Measurements from ENCODE around the gene POLR3B.
"Not testable (repeated sequence)": the region's sequence is repeated elsewhere in the genome, so short reads cannot be mapped to it uniquely, and the experiment has no call there.

POLR3B gene

GRCh38 chr12:106455111-106455510, 97.6 kb downstream of the POLR3B start:
- peaks cover 20% of the 10 kb centered on the region for H3K36me3 Mint-ChIP-seq
- no peak for ATAC-seq

GRCh38 chr12:106459124-106459523, 101.6 kb downstream of the POLR3B start:
- H3K4me3 Mint-ChIP-seq, result no peak overlapping the region
- no peak overlapping the region for H3K27ac Mint-ChIP-seq
- ATAC-seq, result peak; percentile 72
- H3K36me3 Mint-ChIP-seq, result peaks cover 19% of the 10 kb centered on the region
- no peak for DNase-seq (ENCODE audit: low spot score in 2 of 2)
- no peaks in the 10 kb centered on the region for H3K9me3 Mint-ChIP-seq
- peaks cover 31% of the 10 kb centered on the region for H3K4me1 Mint-ChIP-seq

More at GRCh38 chr12:106455111-106455510, 97.6 kb downstream of the POLR3B start:
- DNase-seq (ENCODE audit: low spot score in 2 of 2), result no peak
- H3K4me1 Mint-ChIP-seq, result peaks cover 13% of the 10 kb centered on the region
- no peak overlapping the region for H3K4me3 Mint-ChIP-seq
- H3K27ac Mint-ChIP-seq, result no peak overlapping the region
- H3K9me3 Mint-ChIP-seq, result no peaks in the 10 kb centered on the region

GRCh38 chr12:106459534-106459933, 102.0 kb downstream of the POLR3B start:
- Mint-ChIP-seq H3K9me3 (no peaks in the 10 kb centered on the region), H3K36me3 (peaks cover 19% of the 10 kb centered on the region), H3K4me3 (no peak overlapping the region), H3K4me1 (peaks cover 31% of the 10 kb centered on the region), H3K27ac (no peak overlapping the region)
- no peak for DNase-seq (ENCODE audit: low spot score in 2 of 2)
- ATAC-seq, result no peak

- H3K9me3 Mint-ChIP-seq, result no peaks in the 10 kb centered on the region
- no peak for DNase-seq (ENCODE audit: low spot score in 2 of 2)
- H3K4me3 Mint-ChIP-seq, result no peak overlapping the region
- H3K27ac Mint-ChIP-seq, result peak overlapping the region; percentile 1
- ATAC-seq, result peak; percentile 20
- peaks cover 7% of the 10 kb centered on the region for H3K36me3 Mint-ChIP-seq
- H3K4me1 Mint-ChIP-seq, result peaks cover 31% of the 10 kb centered on the region
These were observed 104.2 kb downstream of the POLR3B start for GRCh38 chr12:106461730-106462129.

GRCh38 chr12:106465605-106466004, 108.1 kb downstream of the POLR3B start:
- not testable (repeated sequence) for H3K27ac Mint-ChIP-seq; H3K9me3 Mint-ChIP-seq; H3K4me3 Mint-ChIP-seq; ATAC-seq; H3K36me3 Mint-ChIP-seq; DNase-seq (ENCODE audit: low spot score in 2 of 2)
- peaks cover 27% of the 10 kb centered on the region for H3K4me1 Mint-ChIP-seq

GRCh38 chr12:106475662-106476061, 118.1 kb downstream of the POLR3B start:
- H3K4me3 Mint-ChIP-seq; H3K4me1 Mint-ChIP-seq; H3K9me3 Mint-ChIP-seq; H3K27ac Mint-ChIP-seq; DNase-seq (ENCODE audit: low spot score in 2 of 2); H3K36me3 Mint-ChIP-seq; ATAC-seq: not testable (repeated sequence)

GRCh38 chr12:106477627-106478026, 120.1 kb downstream of the POLR3B start:
- not testable (repeated sequence) for DNase-seq (ENCODE audit: low spot score in 2 of 2); H3K36me3 Mint-ChIP-seq; H3K27ac Mint-ChIP-seq; H3K4me3 Mint-ChIP-seq; ATAC-seq; H3K4me1 Mint-ChIP-seq; H3K9me3 Mint-ChIP-seq

- H3K9me3 Mint-ChIP-seq, result no peaks in the 10 kb centered on the region
- no peak overlapping the region for H3K4me3 Mint-ChIP-seq
- ATAC-seq (no peak), DNase-seq (ENCODE audit: low spot score in 2 of 2) (no peak)
- H3K36me3 Mint-ChIP-seq, result no peaks in the 10 kb centered on the region
- no peak overlapping the region for H3K27ac Mint-ChIP-seq
- no peaks in the 10 kb centered on the region for H3K4me1 Mint-ChIP-seq
These were observed 122.7 kb downstream of the POLR3B start for GRCh38 chr12:106480251-106480650.

- Mint-ChIP-seq H3K4me1 (no peaks in the 10 kb centered on the region), H3K36me3 (no peaks in the 10 kb centered on the region), H3K4me3 (no peak overlapping the region), H3K9me3 (no peaks in the 10 kb centered on the region), H3K27ac (no peak overlapping the region)
- DNase-seq (ENCODE audit: low spot score in 2 of 2), result no peak
- no peak for ATAC-seq
These were observed 123.7 kb downstream of the POLR3B start for GRCh38 chr12:106481246-106481645.

- DNase-seq (ENCODE audit: low spot score in 2 of 2) (no peak), ATAC-seq (no peak)
- Mint-ChIP-seq H3K4me1 (no peaks in the 10 kb centered on the region), H3K36me3 (no peaks in the 10 kb centered on the region), H3K9me3 (no peaks in the 10 kb centered on the region), H3K27ac (peak overlapping the region; percentile 3), H3K4me3 (no peak overlapping the region)
These were observed 130.1 kb downstream of the POLR3B start for GRCh38 chr12:106487664-106488063.

- no peaks in the 10 kb centered on the region for H3K36me3 Mint-ChIP-seq
- no peak overlapping the region for H3K4me3 Mint-ChIP-seq
- no peaks in the 10 kb centered on the region for H3K9me3 Mint-ChIP-seq
- no peak overlapping the region for H3K27ac Mint-ChIP-seq
- DNase-seq (ENCODE audit: low spot score in 2 of 2) (no peak), ATAC-seq (no peak)
- no peaks in the 10 kb centered on the region for H3K4me1 Mint-ChIP-seq
These were observed 131.3 kb downstream of the POLR3B start for GRCh38 chr12:106488884-106489283.

GRCh38 chr12:106490264-106490663, 132.7 kb downstream of the POLR3B start:
- H3K9me3 Mint-ChIP-seq, result no peaks in the 10 kb centered on the region
- no peaks in the 10 kb centered on the region for H3K36me3 Mint-ChIP-seq
- DNase-seq (ENCODE audit: low spot score in 2 of 2) (no peak), ATAC-seq (no peak)
- H3K27ac Mint-ChIP-seq, result no peak overlapping the region
- no peaks in the 10 kb centered on the region for H3K4me1 Mint-ChIP-seq
- no peak overlapping the region for H3K4me3 Mint-ChIP-seq

- Mint-ChIP-seq H3K9me3 (no peaks in the 10 kb centered on the region), H3K4me1 (no peaks in the 10 kb centered on the region), H3K27ac (no peak overlapping the region), H3K4me3 (no peak overlapping the region), H3K36me3 (peaks cover 17% of the 10 kb centered on the region)
- DNase-seq (ENCODE audit: low spot score in 2 of 2) (no peak), ATAC-seq (no peak)
These were observed 135.3 kb downstream of the POLR3B start for GRCh38 chr12:106492857-106493256.

GRCh38 chr12:106493531-106493930, 136.0 kb downstream of the POLR3B start:
- H3K4me1 Mint-ChIP-seq, result no peaks in the 10 kb centered on the region
- no peak for ATAC-seq
- DNase-seq (ENCODE audit: low spot score in 2 of 2), result no peak
- H3K27ac Mint-ChIP-seq, result no peak overlapping the region
- H3K9me3 Mint-ChIP-seq, result no peaks in the 10 kb centered on the region
- H3K36me3 Mint-ChIP-seq, result peaks cover 17% of the 10 kb centered on the region
- no peak overlapping the region for H3K4me3 Mint-ChIP-seq

- DNase-seq (ENCODE audit: low spot score in 2 of 2) (no peak), ATAC-seq (no peak)
- Mint-ChIP-seq H3K4me3 (no peak overlapping the region), H3K36me3 (peaks cover 17% of the 10 kb centered on the region), H3K4me1 (no peaks in the 10 kb centered on the region), H3K27ac (no peak overlapping the region), H3K9me3 (no peaks in the 10 kb centered on the region)
These were observed 137.9 kb downstream of the POLR3B start for GRCh38 chr12:106495354-106495965.

GRCh38 chr12:106498056-106498455, 140.5 kb downstream of the POLR3B start:
- H3K9me3 Mint-ChIP-seq, result no peaks in the 10 kb centered on the region
- no peak overlapping the region for H3K27ac Mint-ChIP-seq
- no peak overlapping the region for H3K4me3 Mint-ChIP-seq
- peaks cover 17% of the 10 kb centered on the region for H3K36me3 Mint-ChIP-seq
- DNase-seq (ENCODE audit: low spot score in 2 of 2) (no peak), ATAC-seq (no peak)
- no peaks in the 10 kb centered on the region for H3K4me1 Mint-ChIP-seq

- peaks cover 17% of the 10 kb centered on the region for H3K36me3 Mint-ChIP-seq
- no peaks in the 10 kb centered on the region for H3K4me1 Mint-ChIP-seq
- no peak overlapping the region for H3K4me3 Mint-ChIP-seq
- DNase-seq (ENCODE audit: low spot score in 2 of 2) (no peak), ATAC-seq (no peak)
- no peak overlapping the region for H3K27ac Mint-ChIP-seq
- no peaks in the 10 kb centered on the region for H3K9me3 Mint-ChIP-seq
These were observed 142.1 kb downstream of the POLR3B start for GRCh38 chr12:106499628-106500027.
